Pericardium fibroblast (primary cell): ENCODE results near the gene ZFP3. TPM values are rescaled to one million over a fixed set of nuclear protein-coding genes. Genes with fewer than 3 reads are reported as not detected.

Experiments
- total RNA-seq: library from RNA; depleted of rRNA; stranded (reverse); fragments of >200 nt; gene quantifications from 2 replicates; pipeline ENCODE4 v1.2.3, GENCODE V29; 2015

ZFP3 gene
- total RNA-seq: 1.4 and 1.8 TPM in 2 replicates

DNA sequence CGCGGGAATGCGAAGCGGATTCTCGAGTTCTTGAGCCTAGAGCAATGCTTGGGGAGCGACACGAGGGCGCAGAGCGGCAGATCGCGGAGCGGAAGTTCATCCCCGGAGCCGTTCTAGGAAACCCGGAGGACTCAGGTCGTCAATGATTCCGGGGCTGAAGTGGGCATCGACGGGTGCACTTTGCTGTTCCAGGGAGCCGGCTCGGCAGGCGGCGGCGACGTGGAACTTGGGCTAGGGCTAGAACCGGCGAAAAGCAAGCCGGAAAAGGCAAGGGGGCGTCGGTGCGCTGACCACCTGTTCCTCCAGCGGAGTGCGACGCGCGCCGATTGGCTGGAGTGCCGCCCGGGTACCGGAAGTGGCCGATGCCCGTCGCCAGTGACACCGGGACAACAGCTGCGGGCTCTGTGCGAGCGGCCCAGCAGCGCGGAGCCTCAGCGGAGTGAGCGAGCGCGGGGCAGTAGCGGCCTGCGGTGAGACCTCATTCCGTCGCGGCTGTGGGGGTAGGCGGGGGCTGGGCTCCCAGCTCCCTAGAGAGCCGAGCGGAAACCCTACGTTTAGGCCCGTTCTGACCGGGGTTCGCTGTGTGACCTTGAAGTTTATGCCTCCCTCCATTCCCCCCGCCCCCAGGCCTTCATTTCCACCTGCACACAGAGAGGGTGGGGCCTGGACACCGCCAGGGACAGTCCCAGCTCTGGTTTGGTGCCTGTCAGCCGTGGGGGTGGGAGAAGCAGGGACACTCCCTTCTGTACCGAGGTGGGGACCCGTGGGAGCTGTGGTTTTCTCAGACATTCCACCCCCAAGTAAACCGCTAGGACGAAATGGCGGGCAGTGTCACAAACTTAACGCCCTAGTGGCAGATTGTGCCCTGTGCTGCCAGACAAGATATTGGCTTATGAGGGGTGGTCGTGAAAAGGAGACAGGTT is at the start of gene ZFP3:
ZFP3 (plus strand) TSS at position 362 of the 923 bp plus-strand sequence. CDS start 13,038 bp downstream, outside the sequence.

DNA sequence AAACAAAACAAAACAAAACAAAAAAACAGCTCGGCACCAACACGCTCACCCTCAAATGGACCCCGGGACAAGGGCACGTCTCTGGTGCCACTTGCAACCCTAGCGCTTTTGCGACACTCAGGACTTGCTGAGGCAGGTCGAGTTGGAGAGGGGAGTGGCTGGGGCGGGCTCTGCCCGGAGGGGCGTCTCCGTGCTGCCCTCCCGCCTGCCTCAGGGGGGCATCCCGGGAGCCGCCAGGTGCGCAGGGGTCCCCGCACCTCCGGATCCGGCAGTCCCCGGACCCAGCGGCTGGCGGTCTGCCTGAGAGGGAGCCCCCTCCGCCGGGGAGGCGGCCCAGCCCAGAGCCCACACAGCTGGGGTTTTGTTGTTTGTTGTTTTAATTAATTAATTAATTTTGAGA is 43.0 kb upstream of the ZFP3 start, which contains the start of gene SLC52A1:
SLC52A1 (minus strand) TSS at position 112 of the 400 bp plus-strand sequence. CDS start 820 bp downstream, outside the sequence.

GRCh38 chr17:5111402-5112204 is 33.3 kb downstream of the ZFP3 start, which contains the start of gene ZNF232:
ZNF232 (minus strand) TSS chr17:5111878; CDS start chr17:5111822, 56 bp downstream.

DNA sequence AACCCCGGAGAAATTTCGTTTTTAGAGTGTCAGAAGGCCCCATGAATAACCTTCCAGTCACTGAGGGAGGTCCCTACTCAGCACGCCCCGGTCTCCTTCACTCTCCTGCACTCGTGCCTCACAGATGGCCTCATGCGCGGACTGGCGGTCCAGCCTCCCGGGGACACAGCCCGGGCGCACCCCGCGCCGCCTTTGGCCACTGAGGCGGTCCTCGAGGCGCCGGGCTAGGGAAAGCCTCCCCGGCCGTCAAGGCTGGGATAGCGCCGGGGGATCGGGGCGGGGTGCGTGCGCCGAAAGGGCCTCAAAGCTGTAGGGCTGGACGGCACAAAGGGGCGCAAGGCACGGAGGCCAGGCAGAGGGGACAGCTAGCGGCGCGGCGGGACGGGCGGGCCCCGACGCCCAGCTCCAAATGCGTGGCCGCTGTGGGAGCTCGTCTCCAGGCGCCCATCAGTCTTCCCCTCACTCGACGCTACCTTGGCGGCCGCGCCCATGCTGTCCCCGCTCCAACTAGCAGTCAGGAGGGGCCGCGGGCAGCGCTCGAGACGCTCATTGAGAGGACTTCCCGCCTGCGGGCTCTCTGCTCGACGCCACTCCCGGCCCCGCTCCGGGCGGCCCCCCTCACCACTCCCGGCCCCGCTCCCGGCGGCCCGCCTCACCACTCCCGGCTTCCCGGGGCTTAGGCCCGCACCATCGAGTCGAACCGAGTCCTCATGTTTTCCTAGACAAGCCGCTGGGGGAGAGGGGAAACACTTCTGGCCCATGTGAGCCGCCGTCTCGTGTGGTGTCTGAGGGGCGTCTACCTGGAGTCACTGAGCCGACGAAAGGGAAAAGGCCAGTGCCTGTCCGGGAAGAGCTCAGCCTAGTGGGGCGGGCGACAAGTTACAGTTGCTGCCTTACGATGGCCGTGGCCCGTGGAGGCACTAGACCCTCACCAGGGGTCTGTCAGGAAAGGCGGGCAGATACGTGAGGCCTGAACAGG is 37.7 kb downstream of the ZFP3 start, which contains the start of gene USP6:
USP6 (plus strand) TSS at position 360 of the 979 bp plus-strand sequence. CDS start 14,336 bp downstream, outside the sequence.

Other genes starting within 250 kb of the ZFP3 start
- gene MINK1, start 245.1 kb upstream of the ZFP3 start, total RNA-seq: 20.4 and 29.9 TPM in 2 replicates
- gene C17orf107, start 178.9 kb upstream of the ZFP3 start, total RNA-seq: 3.8 and 5.4 TPM in 2 replicates
- 0.51 TPM in 1 of 2 replicates, not detected in the other for gene CHRNE, start 175.4 kb upstream of the ZFP3 start, total RNA-seq
- not detected in 2 replicates for gene GP1BA, start 146.2 kb upstream of the ZFP3 start, total RNA-seq
- gene SLC25A11, start 138.4 kb upstream of the ZFP3 start, total RNA-seq: 31.3 and 50.4 TPM in 2 replicates
- gene RNF167, start 138.2 kb upstream of the ZFP3 start, total RNA-seq: 55.7 and 65.9 TPM in 2 replicates
- gene PFN1, start 129.9 kb upstream of the ZFP3 start, total RNA-seq: 692 and 1,126 TPM in 2 replicates
- gene ENO3, start 127.3 kb upstream of the ZFP3 start, total RNA-seq: 1.6 and 10.7 TPM in 2 replicates
- 55.8 and 67.8 TPM in 2 replicates for gene SPAG7, start 110.7 kb upstream of the ZFP3 start, total RNA-seq
- 19.3 and 28.2 TPM in 2 replicates for gene CAMTA2, start 90.8 kb upstream of the ZFP3 start, total RNA-seq
- gene INCA1, start 80.9 kb upstream of the ZFP3 start, total RNA-seq: 0.47 and 1.6 TPM in 2 replicates
- gene KIF1C, start 80.5 kb upstream of the ZFP3 start, total RNA-seq: 36.3 and 55.4 TPM in 2 replicates
- gene SLC52A1, start 43.0 kb upstream of the ZFP3 start, total RNA-seq: not detected in 2 replicates
- gene ZNF232, start 33.4 kb downstream of the ZFP3 start, total RNA-seq: 2.5 and 4.4 TPM in 2 replicates
- gene USP6, start 37.6 kb downstream of the ZFP3 start, total RNA-seq: not detected in 2 replicates
- 3.5 and 3.9 TPM in 2 replicates for gene ZNF594, start 113.4 kb downstream of the ZFP3 start, total RNA-seq
- not detected in 2 replicates for gene SCIMP, start 156.4 kb downstream of the ZFP3 start, total RNA-seq
- gene RABEP1, start 203.8 kb downstream of the ZFP3 start, total RNA-seq: 26.1 and 28.7 TPM in 2 replicates